Adrenal gland (tissue), 12 donors: ENCODE measurements around the gene BCL7A. TPM values are rescaled to one million over a fixed set of nuclear protein-coding genes. Genes with fewer than 3 reads are reported as not detected.
A peak's percentile ranks its signal among the peaks of the same experiment; 100 is the strongest.

Source experiments
- DNase-seq, 7 donors: peaks; one replicate each; pipeline ENCODE4 v3.0.0-alpha.2; 2019 to 2020
- H3K27ac ChIP-seq, 5 donors: fragments of 200-600 bp; sonication (generic) in 4 of 5; 1 replicate in 3 of 5; 2 replicates in 2 of 5; pipeline versions ENCODE4 v1.5.1 to v1.8.0; 2016 to 2020; ENCODE audit warnings: mild to moderate bottlenecking in 1 of 5
- H3K27me3 ChIP-seq: fragments of 200-600 bp; 2 replicates; pipeline ENCODE4 v1.8.0; 2021
- H3K36me3 ChIP-seq, 2 donors: fragments of 200-600 bp; replicated peaks in 1 of 2; 1 replicate in 1 of 2; 2 replicates in 1 of 2; pipeline versions ENCODE4 v1.5.1 to v1.8.0; 2018 to 2022
- H3K4me1 ChIP-seq, 2 donors: fragments of 200-600 bp; replicated peaks in 1 of 2; 1 replicate in 1 of 2; 2 replicates in 1 of 2; pipeline versions ENCODE4 v1.5.1 to v1.8.0; 2018 to 2021
- H3K4me3 ChIP-seq, 4 donors: fragments of 200-600 bp; sonication (generic) in 3 of 4; one replicate each; pipeline ENCODE4 v1.5.1; 2016 to 2018
- H3K9me3 ChIP-seq, 3 donors: fragments of 200-600 bp; sonication (generic) in 1 of 3; replicated peaks in 1 of 3; 1 replicate in 2 of 3; 2 replicates in 1 of 3; pipeline versions ENCODE4 v1.5.1 to v1.8.0; 2016 to 2021
- CTCF ChIP-seq, 6 experiments: fragments of 450-650 bp in 4 of 6; fragments of 200-600 bp in 2 of 6; sonication (generic) in 1 of 6; IDR thresholded peaks; 1 replicate in 5 of 6; 2 replicates in 1 of 6; pipeline versions ENCODE4 v1.5.1 to v1.8.0; 2016 to 2021; ENCODE audit warnings: antibody characterized with exemption in 6 of 6, mild to moderate bottlenecking in 2 of 6, moderate library complexity in 1 of 6
- POLR2A ChIP-seq, 2 donors: fragments of 450-650 bp; IDR thresholded peaks; one replicate each; pipeline ENCODE4 v1.6.1; 2017; ENCODE audit warnings: antibody characterized with exemption in 2 of 2, mild to moderate bottlenecking in 2 of 2, moderate library complexity in 1 of 2
- WGBS, 4 donors: extraction: QIAGEN DNeasy Blood & Tissue Kit in 2 of 4; methylation state at CpG; one replicate each; pipeline versions ENCODE4 v1.1.5 to v1.1.7; 2013 to 2017; 5-methylcytosine and 5-hydroxymethylcytosine counted together
- intact Hi-C, 2 donors: fragments of 100-400 bp; cut with DNase I; formaldehyde crosslinking; loops; one replicate each; pipeline versions ENCODE4 v1.14.1 to v1.15.0; 2022 to 2023
- polyA plus RNA-seq, 3 donors: library from polyadenylated mRNA; stranded (reverse); fragments of 200-250 nt in 2 of 3; fragments of 350-450 nt in 1 of 3; fragmentation: Illumina TruSeq in 1 of 3; extraction: RNeasy Lipid Tissue Mini Kit (QIAGEN cat#74804) in 1 of 3; gene quantifications; one replicate each; pipeline ENCODE4 v1.2.3, GENCODE V29; 2013 to 2014
- total RNA-seq, 9 donors: library from RNA; depleted of rRNA in 4 of 9; stranded (reverse); fragments of >200 nt in 4 of 9; fragments of 120-200 nt in 1 of 9; fragmentation: NEBNext Ultra II Directional in 1 of 9; extraction: Animal tissue kit (Norgen Biotek cat#: 25700) in 1 of 9; gene quantifications; one replicate each; pipeline versions ENCODE4 v1.1.0 to v1.2.4, GENCODE V29; 2013 to 2023
- donor health status: healthy with polysubstance abuse.
- donor health status: Bipolar disorder and iron deficiency.
- donor health status: DM: yes; HTN: yes; CAD: no.
- donor health status: DM: no; HTN: no; CAD: no.
- donor health status: DM: no; HTN: no; CAD: no.
- donor health status: DM: yes; HTN: yes; CAD: no.

Gene BCL7A
- total and polyA plus RNA-seq, 12 donors, result 1.6 to 11.5 (median 5.0) TPM

- WGBS, 4 donors, result 28 to 42% (median 34%) methylated on average over 5 to 20 of the region's 20 CpGs
- H3K36me3 ChIP-seq, result no peaks in the 10 kb centered on the region
- H3K4me3 ChIP-seq, result peak overlapping the region in 1 of 4 donors; percentile 23
- no peaks in the 10 kb centered on the region for H3K27me3 ChIP-seq
- H3K9me3 ChIP-seq, result no peaks in the 10 kb centered on the region
- H3K27ac ChIP-seq, result peak overlapping the region; percentile 58 to 94 (median 80)
- DNase-seq, result peak in 6 of 7 donors; percentile 64 to 87 (median 76)
- TF ChIP-seq POLR2A (IDR thresholded peaks at IDR 0.05), result peak in 1 of 2 donors; percentile 65
- TF ChIP-seq CTCF (IDR thresholded peaks at IDR 0.05), result no peak
- H3K4me1 ChIP-seq, result peaks cover 57 to 72% of the 10 kb centered on the region in 2 donors
- intact Hi-C loops, result no loop called here
These were observed 75.0 kb downstream of the BCL7A start for GRCh38 chr12:122096591-122097149.

- Histone ChIP-seq H3K27me3 (no peaks in the 10 kb centered on the region), H3K9me3 (no peaks in the 10 kb centered on the region), H3K4me3 (no peak overlapping the region), H3K4me1 (peaks cover 54 to 71% of the 10 kb centered on the region in 2 donors), H3K36me3 (no peaks in the 10 kb centered on the region), H3K27ac (peak overlapping the region; percentile 58 to 94 (median 80))
- DNase-seq, result no peak
- TF ChIP-seq CTCF (IDR thresholded peaks at IDR 0.05) (no peak), POLR2A (IDR thresholded peaks at IDR 0.05) (no peak)
- intact Hi-C loops, result no loop called here
- 7 to 36% (median 22%) methylated on average over 2 of the region's 2 CpGs for WGBS, 4 donors
These were observed 75.9 kb downstream of the BCL7A start for GRCh38 chr12:122097584-122097926.

- 9 to 20% (median 17%) methylated on average over 8 to 10 of the region's 10 CpGs for WGBS, 4 donors
- peak; percentile 78 to 95 (median 90) for DNase-seq
- peak overlapping the region; percentile 58 to 94 (median 80) for H3K27ac ChIP-seq
These were observed 76.5 kb downstream of the BCL7A start for GRCh38 chr12:122097927-122098756.

More at GRCh38 chr12:122097927-122098756, 76.5 kb downstream of the BCL7A start:
- Histone ChIP-seq H3K4me3 (no peak overlapping the region), H3K27me3 (no peaks in the 10 kb centered on the region), H3K9me3 (no peaks in the 10 kb centered on the region), H3K36me3 (no peaks in the 10 kb centered on the region), H3K4me1 (peaks cover 54 to 71% of the 10 kb centered on the region in 2 donors)
- TF ChIP-seq CTCF (IDR thresholded peaks at IDR 0.05) (peak in 1 of 6 experiments; percentile 25), POLR2A (IDR thresholded peaks at IDR 0.05) (peak in 1 of 2 donors; percentile 65)
- intact Hi-C loops, result no loop called here
